Endothelial cell of umbilical vein (primary cell): ENCODE measurements around the gene DGKB. TPM values are rescaled to one million over a fixed set of nuclear protein-coding genes. Genes with fewer than 3 reads are reported as not detected.

ENCODE experiments used
- BruUV-seq: library from RNA; stranded (reverse); fragments of 400-500 nt; replicated peaks from 2 replicates; lab custom pipeline; 2021; lab: Mats Ljungman, UMichigan
- CTCF ChIA-PET: fragments of 300-600, 350-600 bp; sonication (Branson Sonifier 250); formaldehyde crosslinking; loops from one replicate; lab custom pipeline; 2021; ENCODE audit warnings: antibody characterized with exemption, inconsistent platforms; lab: Charles Lee
- POLR2A ChIA-PET: fragments of 300-600, 350-600 bp; sonication (Branson Sonifier 250); formaldehyde crosslinking; loops from one replicate; lab custom pipeline; 2021; ENCODE audit warnings: antibody characterized with exemption, inconsistent platforms; lab: Charles Lee
- DNase-seq: peaks from one replicate; pipeline ENCODE4 v3.0.0-alpha.2; 2011; ENCODE audit warnings: low read depth, low spot score
- FAIRE-seq: peaks from 2 replicates; lab custom pipeline; 2011; peaks lifted over from hg19 to GRCh38; lab: Jason Lieb, UNC
- H2AFZ ChIP-seq: 2 replicates; pipeline ENCODE4 v1.6.0; 2012; ENCODE audit warnings: low read depth, low read length, control low read depth, inconsistent platforms
- H3K27ac ChIP-seq: 2 replicates; pipeline ENCODE4 v1.5.1; 2011; ENCODE audit warnings: low read depth, mild to moderate bottlenecking, control low read depth, low read length, moderate library complexity; ENCODE audit not compliant: insufficient read depth
- H3K27me3 ChIP-seq, 2 experiments: 2 replicates each; pipeline versions ENCODE4 v1.6.0 to v1.6.1; 2011; ENCODE audit warnings: low read length in 2 of 2, mixed read lengths in 1 of 2; ENCODE audit not compliant: control insufficient read depth in 2 of 2, insufficient read depth in 2 of 2
- H3K36me3 ChIP-seq, 2 experiments: 2 replicates in 1 of 2; 3 replicates in 1 of 2; pipeline ENCODE4 v1.5.1; 2011; ENCODE audit warnings: low read length in 2 of 2, mild to moderate bottlenecking in 1 of 2, moderate library complexity in 1 of 2; ENCODE audit not compliant: control insufficient read depth in 2 of 2, insufficient read depth in 2 of 2; ENCODE audit errors: extremely low read depth in 1 of 2
- H3K4me1 ChIP-seq: 3 replicates; pipeline ENCODE4 v1.5.1; 2011; ENCODE audit warnings: mild to moderate bottlenecking, low read length; ENCODE audit not compliant: control insufficient read depth, insufficient read depth; ENCODE audit errors: extremely low read depth
- H3K4me2 ChIP-seq: 2 replicates; pipeline ENCODE4 v1.6.1; 2011; ENCODE audit warnings: low read length, control low read depth, mixed read lengths; ENCODE audit not compliant: insufficient read depth
- H3K4me3 ChIP-seq, 3 experiments: fragments of 200-600 bp in 1 of 3; sonication (generic), shearing (Covaris generic) in 1 of 3; replicated peaks in 1 of 3; 2 replicates each; pipeline ENCODE4 v1.5.1; 2011 to 2016; ENCODE audit warnings: control low read depth in 3 of 3, low read length in 3 of 3, mild to moderate bottlenecking in 2 of 3, inconsistent platforms in 1 of 3, low read depth in 1 of 3, moderate library complexity in 1 of 3; ENCODE audit not compliant: insufficient read depth in 1 of 3
- H3K79me2 ChIP-seq: 2 replicates; pipeline ENCODE4 v1.6.0; 2012; ENCODE audit warnings: low read length, inconsistent platforms; ENCODE audit not compliant: control insufficient read depth, insufficient read depth
- H3K9ac ChIP-seq: replicated peaks from 2 replicates; pipeline ENCODE3; 2011; ENCODE audit warnings: low read length, control low read depth; ENCODE audit not compliant: insufficient read depth; ENCODE audit errors: extremely low read depth
- H3K9me1 ChIP-seq: replicated peaks from 3 replicates; pipeline ENCODE4 v1.6.0; 2011; ENCODE audit warnings: mild to moderate bottlenecking, low read length; ENCODE audit not compliant: control insufficient read depth, insufficient read depth; ENCODE audit errors: extremely low read depth
- H3K9me3 ChIP-seq: replicated peaks from 2 replicates; pipeline ENCODE4 v1.5.1; 2012; ENCODE audit warnings: low read length, inconsistent platforms; ENCODE audit not compliant: control insufficient read depth, insufficient read depth
- H4K20me1 ChIP-seq: replicated peaks from 2 replicates; pipeline ENCODE3; 2011; ENCODE audit warnings: mild to moderate bottlenecking, low read length; ENCODE audit not compliant: control insufficient read depth, insufficient read depth; ENCODE audit errors: extremely low read depth
- CTCF ChIP-seq, 2 donors: IDR thresholded peaks; 1 replicate in 1 of 2; 2 replicates in 1 of 2; pipeline ENCODE4 v1.5.1; 2011; ENCODE audit warnings: low read length in 2 of 2, mild to moderate bottlenecking in 2 of 2, moderate library complexity in 2 of 2, control low read depth in 1 of 2, inconsistent platforms in 1 of 2, low read depth in 1 of 2; ENCODE audit not compliant: insufficient read depth in 1 of 2; ENCODE audit errors: extremely low read depth in 1 of 2
- EZH2 ChIP-seq: IDR thresholded peaks from 2 replicates; pipeline ENCODE4 v1.6.1; 2012; ENCODE audit warnings: borderline replicate concordance, low read depth, mild to moderate bottlenecking, moderate library complexity, low read length, inconsistent platforms; ENCODE audit not compliant: severe bottlenecking
- FOS ChIP-seq: IDR thresholded peaks from 2 replicates; pipeline ENCODE4 v1.6.1; 2011; ENCODE audit warnings: mild to moderate bottlenecking, low read length, moderate library complexity, borderline replicate concordance; ENCODE audit not compliant: insufficient read depth
- GATA2 ChIP-seq: IDR thresholded peaks from 2 replicates; pipeline ENCODE4 v1.7.0; 2011; ENCODE audit warnings: low read depth, mild to moderate bottlenecking, moderate library complexity, mixed read lengths, low read length; ENCODE audit not compliant: insufficient read length, insufficient read depth
- JUN ChIP-seq: IDR thresholded peaks from 2 replicates; pipeline ENCODE4 v1.6.1; 2011; ENCODE audit warnings: borderline replicate concordance, low read depth; ENCODE audit not compliant: insufficient read length, insufficient read depth
- MAX ChIP-seq: IDR thresholded peaks from 2 replicates; pipeline ENCODE4 v1.6.1; 2011; ENCODE audit not compliant: insufficient read depth, insufficient read length
- MYC ChIP-seq: IDR thresholded peaks from one replicate; pipeline ENCODE4 v1.6.1; 2011; ENCODE audit warnings: mild to moderate bottlenecking, low read depth, low read length
- POLR2A ChIP-seq: IDR thresholded peaks from 2 replicates; pipeline ENCODE4 v1.6.1; 2012; ENCODE audit warnings: low read depth, mild to moderate bottlenecking, control low read depth, low read length
- POLR2AphosphoS5 ChIP-seq: IDR thresholded peaks from 2 replicates; pipeline ENCODE4 v1.6.1; 2012; ENCODE audit warnings: low read depth, mild to moderate bottlenecking, control low read depth, low read length, moderate library complexity; ENCODE audit not compliant: insufficient read depth
- dilution Hi-C: fragments of 300-500 bp; cut with MboI; formaldehyde crosslinking; loops from one replicate; pipeline ENCODE4 v1.15.0; 2019; ENCODE audit warnings: low sequenced_read_pairs; ENCODE audit not compliant: extremely low pct_ligation_motif_present
- intact Hi-C: fragments of 100-400 bp; cut with micrococcal nuclease; formaldehyde crosslinking; loops from one replicate; pipeline ENCODE4 v1.10.0; 2022
- polyA plus RNA-seq, 4 experiments: library from polyadenylated mRNA; depleted of rRNA in 3 of 4; stranded (reverse) in 3 of 4; unstranded in 1 of 4; fragments of >200 nt; gene quantifications; 2 replicates each; pipeline versions ENCODE4 v1.2.1 to v1.2.3, GENCODE V29; 2011 to 2012; ENCODE audit warnings: missing spikeins in 1 of 4
- total RNA-seq: library from RNA; stranded (reverse); gene quantifications from 2 replicates; pipeline ENCODE4 v1.2.3, GENCODE V29; 2021

The DGKB gene
- total and polyA plus RNA-seq, 2 donors (not counting 3 experiments of a cell fraction or from before 2014, with no cell fraction given) = not detected

GRCh38 chr7:14888962-14889361 lies 13.6 kb downstream of the DGKB start:
- dilution Hi-C loops (no loop called here), intact Hi-C loops (no loop called here)
- Histone ChIP-seq H3K9ac (no peak overlapping the region), H3K4me2 (no peak overlapping the region), H3K9me3 (no peaks in the 10 kb centered on the region), H3K9me1 (no peaks in the 10 kb centered on the region), H3K4me1 (no peaks in the 10 kb centered on the region), H2AFZ (no peak overlapping the region), H3K36me3 (no peaks in the 10 kb centered on the region), H3K27ac (no peak overlapping the region), H3K27me3 (no peaks in the 10 kb centered on the region), H4K20me1 (no peaks in the 10 kb centered on the region), H3K4me3 (no peak overlapping the region), H3K79me2 (no peaks in the 10 kb centered on the region)
- no peak for FAIRE-seq
- CTCF ChIA-PET = interaction anchor here (0.9 to 1.3 kb wide), 2 partner anchors 14 to 127 kb away, joined by 3 to 5 read pairs; no protein-coding TSS in a partner anchor
- POLR2A ChIA-PET = no interaction called here
- TF ChIP-seq MYC (no peak), GATA2 (no peak), POLR2A (no peak), FOS (no peak)
- BruUV-seq = no TSS peak
- no peak for DNase-seq

GRCh38 chr7:14886533-14886932 lies 16.0 kb downstream of the DGKB start:
- Histone ChIP-seq H3K9me3 (no peaks in the 10 kb centered on the region), H3K4me1 (no peaks in the 10 kb centered on the region), H3K27me3 (no peaks in the 10 kb centered on the region), H3K9ac (no peak overlapping the region), H4K20me1 (no peaks in the 10 kb centered on the region), H2AFZ (no peak overlapping the region), H3K27ac (no peak overlapping the region), H3K36me3 (no peaks in the 10 kb centered on the region), H3K9me1 (no peaks in the 10 kb centered on the region), H3K4me2 (no peak overlapping the region), H3K79me2 (no peaks in the 10 kb centered on the region), H3K4me3 (no peak overlapping the region)
- DNase-seq (no peak), FAIRE-seq (no peak)
- POLR2A ChIA-PET = no interaction called here
- BruUV-seq = no TSS peak
- CTCF ChIA-PET = interaction anchor here (0.6 to 1.3 kb wide), 2 partner anchors 165 to 169 kb away, joined by 3 to 5 read pairs; no protein-coding TSS in a partner anchor
- TF ChIP-seq MAX (no peak), GATA2 (no peak), POLR2A (no peak), CTCF (IDR thresholded peaks at IDR 0.05; ENCODE audit: extremely low read depth in 1 of 2, insufficient read depth in 1 of 2, low read depth in 1 of 2, low read length in 2 of 2) (no peak), FOS (no peak), EZH2 (no peak), POLR2AphosphoS5 (no peak), MYC (no peak), JUN (no peak)
- intact Hi-C loops (no loop called here), dilution Hi-C loops (no loop called here)
